GM12878 (cell line): ENCODE results near the gene ATP1A3. TPM values are rescaled to one million over a fixed set of nuclear protein-coding genes. Genes with fewer than 3 reads are reported as not detected.
A peak's percentile ranks its signal among the peaks of the same experiment; 100 is the strongest.

ENCODE experiments used
- ATAC-seq: fragments of 200-7000 bp; cut with Tn5 transposase; 3 replicates; pipeline ENCODE4 v1.9.1; 2020; ENCODE audit warnings: mild to moderate bottlenecking, moderate library complexity
- BruUV-seq: library from RNA; stranded (reverse); fragments of 400-500 nt; replicated peaks from 2 replicates; lab custom pipeline; 2021; lab: Mats Ljungman, UMichigan
- CTCF ChIA-PET: fragments of 300-600 bp; sonication (Branson Sonifier 250); formaldehyde crosslinking; extraction: SDS; loops from one replicate; lab custom pipeline; 2021; ENCODE audit warnings: inconsistent platforms; lab: Yijun Ruan, JAX
- POLR2A ChIA-PET: fragments of 350-600 bp; formaldehyde crosslinking; extraction: SDS; loops from one replicate; lab custom pipeline; 2021; ENCODE audit warnings: inconsistent platforms; lab: Charles Lee
- RAD21 ChIA-PET: fragments of 300-600 bp; sonication (Branson Sonifier 250); formaldehyde crosslinking; loops from one replicate; lab custom pipeline; 2023; ENCODE audit warnings: antibody characterized with exemption; ENCODE audit not compliant: unreplicated experiment; lab: Charles Lee
- SMC1A ChIA-PET: fragments of 300-600 bp; sonication (Branson Sonifier 250); formaldehyde crosslinking; loops from one replicate; lab custom pipeline; 2023; ENCODE audit not compliant: unreplicated experiment, uncharacterized antibody; lab: Charles Lee
- DNase-seq: peaks from one replicate; pipeline ENCODE4 v3.0.0-alpha.2; 2011; ENCODE audit warnings: low read depth, low spot score
- FAIRE-seq: peaks from 3 replicates; lab custom pipeline; 2011; peaks lifted over from hg19 to GRCh38; lab: Jason Lieb, UNC
- H2AFZ ChIP-seq: 2 replicates; pipeline ENCODE4 v1.6.0; 2011; ENCODE audit warnings: low read depth, low read length, control low read depth; ENCODE audit not compliant: control insufficient read depth
- H3K27ac ChIP-seq: 2 replicates; pipeline ENCODE4 v1.5.1; 2011; ENCODE audit warnings: control low read depth; ENCODE audit not compliant: control insufficient read depth, insufficient read depth
- H3K27me3 ChIP-seq, 2 experiments: replicated peaks in 1 of 2; 2 replicates each; pipeline versions ENCODE4 v1.6.0 to v1.6.1; 2011; ENCODE audit warnings: low read length in 1 of 2; ENCODE audit not compliant: control insufficient read depth in 2 of 2, insufficient read depth in 2 of 2
- H3K36me3 ChIP-seq, 2 experiments: 2 replicates each; pipeline ENCODE4 v1.5.1; 2011; ENCODE audit warnings: low read length in 1 of 2; ENCODE audit not compliant: control insufficient read depth in 2 of 2, insufficient read depth in 2 of 2
- H3K4me1 ChIP-seq: 2 replicates; pipeline ENCODE4 v1.6.1; 2011; ENCODE audit warnings: mild to moderate bottlenecking, low read length, moderate library complexity, mixed read lengths; ENCODE audit not compliant: control insufficient read depth, insufficient read depth
- H3K4me2 ChIP-seq: 2 replicates; pipeline ENCODE4 v1.6.0; 2011; ENCODE audit warnings: control low read depth; ENCODE audit not compliant: control insufficient read depth, insufficient read depth
- H3K4me3 ChIP-seq: fragments of 200-600 bp; sonication (generic); 2 replicates; pipeline ENCODE4 v1.5.1; 2016
- H3K79me2 ChIP-seq: 2 replicates; pipeline ENCODE4 v1.6.0; 2011; ENCODE audit warnings: low read length; ENCODE audit not compliant: control insufficient read depth, insufficient read depth
- H3K9ac ChIP-seq: 2 replicates; pipeline ENCODE4 v1.8.0; 2011; ENCODE audit warnings: low read length, control low read depth, mixed read lengths; ENCODE audit not compliant: control insufficient read depth, insufficient read depth
- H3K9me3 ChIP-seq: replicated peaks from 3 replicates; pipeline ENCODE4 v1.5.1; 2011; ENCODE audit warnings: mild to moderate bottlenecking, low read length; ENCODE audit not compliant: control insufficient read depth, insufficient read depth
- H4K20me1 ChIP-seq: 2 replicates; pipeline ENCODE4 v1.6.0; 2011; ENCODE audit not compliant: control insufficient read depth, insufficient read depth
- HDGF ChIP-seq: fragments of 450-650 bp; IDR thresholded peaks from 2 replicates; pipeline ENCODE4 v1.6.1; 2016; ENCODE audit warnings: antibody characterized with exemption
- MYC ChIP-seq: IDR thresholded peaks from 2 replicates; pipeline ENCODE4 v1.6.1; 2011; ENCODE audit warnings: mild to moderate bottlenecking, low read length, moderate library complexity, inconsistent platforms; ENCODE audit not compliant: insufficient read depth, insufficient replicate concordance, insufficient read length, severe bottlenecking
- RAD21 ChIP-seq: IDR thresholded peaks from 2 replicates; pipeline ENCODE4 v1.6.1; 2011; ENCODE audit warnings: mild to moderate bottlenecking, low read depth, low read length, moderate library complexity; ENCODE audit not compliant: insufficient read depth
- RAD51 ChIP-seq: fragments of 450-650 bp; IDR thresholded peaks from 2 replicates; pipeline ENCODE4 v1.6.1; 2016; ENCODE audit warnings: moderate library complexity, mild to moderate bottlenecking, inconsistent platforms
- SMAD1 ChIP-seq: fragments of 450-650 bp; IDR thresholded peaks from 2 replicates; pipeline ENCODE4 v1.6.1; 2018; ENCODE audit warnings: mild to moderate bottlenecking, low read depth; ENCODE audit not compliant: partially characterized antibody
- SMC3 ChIP-seq: IDR thresholded peaks from 2 replicates; pipeline ENCODE4 v1.6.1; 2011; ENCODE audit warnings: low read length, improper control_type of control experiment, borderline replicate concordance
- WGBS: methylation state at CpG from one replicate; pipeline ENCODE4 v1.1.6; 2016; ENCODE audit warnings: low lambda C conversion rate; ENCODE audit not compliant: insufficient replicate concordance, insufficient coverage; ENCODE audit errors: missing lambda C conversion rate; 5-methylcytosine and 5-hydroxymethylcytosine counted together
- in situ Hi-C: fragments of 300-500 bp; cut with MboI; formaldehyde crosslinking; loops from 9 replicates; pipeline ENCODE4 v1.14.3; 2018; ENCODE audit warnings: mixed read lengths
- intact Hi-C: fragments of 100-400 bp; cut with micrococcal nuclease; formaldehyde crosslinking; loops from one replicate; pipeline ENCODE4 v1.14.2; 2022; ENCODE audit not compliant: unreplicated experiment
- polyA plus RNA-seq, 11 experiments: library from polyadenylated mRNA; depleted of rRNA in 4 of 11; unstranded in 6 of 11; stranded (reverse) in 5 of 11; fragments of >200 nt; fragmentation: Nextera tagmentation in 4 of 11; fragmentation: Illumina TruSeq in 1 of 11; extraction: Ambion mirVana in 4 of 11; extraction: Trizol in 1 of 11; gene quantifications; 1 replicate in 1 of 11; 2 replicates in 10 of 11; pipeline versions ENCODE4 v1.2.1 to v1.2.3, GENCODE V29; 2011 to 2016; ENCODE audit warnings: inconsistent platforms in 2 of 11, missing spikeins in 2 of 11, low read depth in 1 of 11
- total RNA-seq, 4 experiments: library from RNA; depleted of rRNA in 3 of 4; stranded (reverse); fragments of >200 nt in 3 of 4; fragmentation: Illumina TruSeq in 1 of 4; extraction: Trizol in 1 of 4; gene quantifications; 2 replicates each; pipeline versions ENCODE4 v1.2.1 to v1.2.3, GENCODE V29; 2013 to 2021
- TF ChIP-seq, protein P1 (sequence below), 3 experiments: IDR thresholded peaks in 2 of 3; conservative IDR thresholded peaks in 1 of 3; 2 replicates each; pipeline ENCODE4 v1.5.1; 2011; ENCODE audit warnings: low read depth in 3 of 3, low read length in 3 of 3, mild to moderate bottlenecking in 3 of 3, control low read depth in 2 of 3, moderate library complexity in 2 of 3, inconsistent platforms in 1 of 3, mixed read lengths in 1 of 3; ENCODE audit not compliant: control insufficient read depth in 2 of 3, insufficient read depth in 1 of 3; ENCODE audit errors: extremely low read depth in 1 of 3

Gene ATP1A3
- total and polyA plus RNA-seq, 10 of the 15 experiments (the other 5 are each of a cell fraction or from before 2014, with no cell fraction given) = 0.17 to 0.86 (median 0.32) TPM; not detected in 2

DNA sequence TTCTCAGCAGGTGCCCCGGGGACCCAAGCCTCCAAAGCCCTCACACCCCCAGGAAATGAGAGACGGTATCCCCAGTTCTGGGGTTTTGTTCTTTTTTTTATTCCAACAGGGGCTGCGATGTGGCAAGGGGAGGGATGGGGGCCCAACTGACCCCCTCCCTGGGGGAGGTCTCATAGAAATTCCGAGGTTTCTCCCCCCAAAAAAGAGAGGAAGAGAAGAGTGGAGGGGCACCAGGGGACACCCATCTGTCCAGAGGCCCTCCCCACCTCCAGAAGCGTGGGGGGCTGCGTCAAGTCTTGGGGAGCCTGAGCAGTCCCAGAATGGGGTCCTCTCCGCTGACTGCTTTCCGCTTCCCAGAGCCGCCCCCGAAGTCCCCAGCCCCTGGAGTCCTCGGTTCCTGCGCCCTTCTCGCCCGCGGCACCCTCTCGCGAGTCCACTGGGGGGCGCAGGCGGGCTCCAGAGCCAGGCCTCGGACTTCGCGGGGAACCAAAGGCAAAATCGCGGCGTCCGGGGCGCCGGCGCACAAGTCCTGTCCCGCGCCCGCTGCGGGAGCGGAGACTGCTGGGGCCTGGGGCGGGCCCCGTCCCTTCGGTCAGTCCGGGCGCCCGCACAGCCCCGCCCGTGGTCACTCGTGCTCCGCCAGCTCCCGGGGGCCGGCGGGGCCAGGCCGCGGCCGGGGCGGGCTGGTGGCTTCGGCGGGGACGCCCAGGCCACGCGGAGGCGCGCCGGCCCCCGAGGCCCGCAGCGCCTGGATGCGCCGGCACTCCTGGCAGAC lies 4.4 kb upstream of the ATP1A3 start:
- peaks cover 3 to 20% of the 10 kb centered on the region in 2 experiments; a peak in 2 of 4 replicates for H3K27me3 ChIP-seq

More for the DNA sequence above, 4.4 kb upstream of the ATP1A3 start:
- Histone ChIP-seq H3K36me3 (no peaks in the 10 kb centered on the region), H4K20me1 (no peaks in the 10 kb centered on the region), H2AFZ (no peak overlapping the region), H3K4me1 (peaks cover 3% of the 10 kb centered on the region), H3K9ac (no peak overlapping the region), H3K4me3 (no peak overlapping the region), H3K27ac (no peak overlapping the region), H3K79me2 (no peaks in the 10 kb centered on the region), H3K9me3 (no peaks in the 10 kb centered on the region), H3K4me2 (no peak overlapping the region)
- TF ChIP-seq HDGF (no peak), SMC3 (peak; percentile 31; the same call in 1 of the 2 replicates), MYC (no peak), RAD21 (peak; percentile 37; the same call in 1 of the 2 replicates), RAD51 (no peak), SMAD1 (no peak)
- TF ChIP-seq, protein P1, sequence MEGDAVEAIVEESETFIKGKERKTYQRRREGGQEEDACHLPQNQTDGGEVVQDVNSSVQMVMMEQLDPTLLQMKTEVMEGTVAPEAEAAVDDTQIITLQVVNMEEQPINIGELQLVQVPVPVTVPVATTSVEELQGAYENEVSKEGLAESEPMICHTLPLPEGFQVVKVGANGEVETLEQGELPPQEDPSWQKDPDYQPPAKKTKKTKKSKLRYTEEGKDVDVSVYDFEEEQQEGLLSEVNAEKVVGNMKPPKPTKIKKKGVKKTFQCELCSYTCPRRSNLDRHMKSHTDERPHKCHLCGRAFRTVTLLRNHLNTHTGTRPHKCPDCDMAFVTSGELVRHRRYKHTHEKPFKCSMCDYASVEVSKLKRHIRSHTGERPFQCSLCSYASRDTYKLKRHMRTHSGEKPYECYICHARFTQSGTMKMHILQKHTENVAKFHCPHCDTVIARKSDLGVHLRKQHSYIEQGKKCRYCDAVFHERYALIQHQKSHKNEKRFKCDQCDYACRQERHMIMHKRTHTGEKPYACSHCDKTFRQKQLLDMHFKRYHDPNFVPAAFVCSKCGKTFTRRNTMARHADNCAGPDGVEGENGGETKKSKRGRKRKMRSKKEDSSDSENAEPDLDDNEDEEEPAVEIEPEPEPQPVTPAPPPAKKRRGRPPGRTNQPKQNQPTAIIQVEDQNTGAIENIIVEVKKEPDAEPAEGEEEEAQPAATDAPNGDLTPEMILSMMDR (IDR thresholded peaks at IDR 0.05 in 2 of 3, conservative IDR thresholded peaks at IDR 0.05 in 1 of 3; ENCODE audit: control insufficient read depth in 2 of 3, extremely low read depth in 1 of 3, insufficient read depth in 1 of 3, low read depth in 3 of 3, low read length in 3 of 3) = peak; percentile 42 to 67 (median 46)
- peak; percentile 49 for ATAC-seq
- ChIA-PET CTCF (no interaction called here), POLR2A (no interaction called here), SMC1A (no interaction called here), RAD21 (no interaction called here)
- intact Hi-C loops = no loop called here
- in situ Hi-C loops = no loop called here
- no peak for FAIRE-seq
- 31% methylated on average over 33 of the region's 64 CpGs for WGBS
- no TSS peak for BruUV-seq
- no peak for DNase-seq
